C4-2B (cell line): Measurements from ENCODE around the gene EXOC3L4.

Experiments
- ZFX ChIP-seq: fragments of 450-650 bp; IDR thresholded peaks from 2 replicates; pipeline ENCODE4 v1.6.1; 2017
- TF ChIP-seq, protein P1 (sequence below): fragments of 450-650 bp; conservative IDR thresholded peaks from 2 replicates; pipeline ENCODE4 v1.5.1; 2017; ENCODE audit warnings: mild to moderate bottlenecking

DNA sequence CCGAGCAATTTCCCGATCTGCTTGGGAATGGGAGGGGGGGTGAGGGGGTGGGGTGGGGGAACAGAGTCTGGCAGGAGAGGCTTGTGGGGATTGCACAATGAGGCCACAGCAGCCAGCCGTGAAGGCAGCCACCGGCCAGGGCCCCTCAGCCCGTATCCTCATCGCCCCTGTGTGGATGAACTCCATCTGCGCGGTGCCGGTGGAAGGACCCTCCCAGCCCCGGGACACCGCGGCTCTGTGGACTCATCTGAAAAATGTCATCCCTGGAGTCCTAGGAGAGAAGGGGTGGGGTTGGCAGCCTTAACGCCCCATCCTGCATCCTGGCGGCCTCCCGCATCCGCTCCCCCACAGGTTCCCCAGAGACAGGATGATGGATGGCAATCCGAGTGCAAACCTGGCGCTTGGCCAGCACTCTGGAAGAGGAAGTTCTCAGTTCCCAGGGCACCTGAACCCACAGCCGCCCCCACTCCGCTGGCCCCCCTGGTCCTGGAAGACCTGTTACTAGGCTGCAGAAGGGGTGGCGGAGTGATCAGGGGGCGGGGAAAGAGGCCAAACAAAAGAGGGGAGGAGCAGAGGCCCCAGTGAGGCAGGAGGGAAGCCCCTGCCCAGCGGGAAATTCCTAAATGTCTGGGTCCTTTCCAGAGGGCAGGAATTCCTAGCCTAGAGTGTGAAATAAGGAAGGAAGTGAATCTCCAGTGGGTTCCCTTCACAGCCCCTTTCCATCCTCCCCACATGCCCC is 27.5 kb downstream of the EXOC3L4 start:
- TF ChIP-seq, protein P1, sequence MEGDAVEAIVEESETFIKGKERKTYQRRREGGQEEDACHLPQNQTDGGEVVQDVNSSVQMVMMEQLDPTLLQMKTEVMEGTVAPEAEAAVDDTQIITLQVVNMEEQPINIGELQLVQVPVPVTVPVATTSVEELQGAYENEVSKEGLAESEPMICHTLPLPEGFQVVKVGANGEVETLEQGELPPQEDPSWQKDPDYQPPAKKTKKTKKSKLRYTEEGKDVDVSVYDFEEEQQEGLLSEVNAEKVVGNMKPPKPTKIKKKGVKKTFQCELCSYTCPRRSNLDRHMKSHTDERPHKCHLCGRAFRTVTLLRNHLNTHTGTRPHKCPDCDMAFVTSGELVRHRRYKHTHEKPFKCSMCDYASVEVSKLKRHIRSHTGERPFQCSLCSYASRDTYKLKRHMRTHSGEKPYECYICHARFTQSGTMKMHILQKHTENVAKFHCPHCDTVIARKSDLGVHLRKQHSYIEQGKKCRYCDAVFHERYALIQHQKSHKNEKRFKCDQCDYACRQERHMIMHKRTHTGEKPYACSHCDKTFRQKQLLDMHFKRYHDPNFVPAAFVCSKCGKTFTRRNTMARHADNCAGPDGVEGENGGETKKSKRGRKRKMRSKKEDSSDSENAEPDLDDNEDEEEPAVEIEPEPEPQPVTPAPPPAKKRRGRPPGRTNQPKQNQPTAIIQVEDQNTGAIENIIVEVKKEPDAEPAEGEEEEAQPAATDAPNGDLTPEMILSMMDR = no peak
- no peak for TF ChIP-seq ZFX
